Activated CD4-positive, alpha-beta T cell treated with anti-CD3 and anti-CD28 coated beads, Interleukin-2, amount 50 U/mL, for 4 hours (primary cell): ENCODE measurements around the gene YAP1.

Experiments used
- DNase-seq, 2 experiments: peaks; one replicate each; pipeline ENCODE4 v3.0.0-alpha.2; 2020

The YAP1 gene

GRCh38 chr11:102117472-102118113 lies 7.3 kb downstream of the YAP1 start:
- no peak for DNase-seq

GRCh38 chr11:102118937-102119336 lies 8.7 kb downstream of the YAP1 start:
- no peak for DNase-seq

GRCh38 chr11:102119997-102120396 lies 9.8 kb downstream of the YAP1 start:
- no peak for DNase-seq

DNA sequence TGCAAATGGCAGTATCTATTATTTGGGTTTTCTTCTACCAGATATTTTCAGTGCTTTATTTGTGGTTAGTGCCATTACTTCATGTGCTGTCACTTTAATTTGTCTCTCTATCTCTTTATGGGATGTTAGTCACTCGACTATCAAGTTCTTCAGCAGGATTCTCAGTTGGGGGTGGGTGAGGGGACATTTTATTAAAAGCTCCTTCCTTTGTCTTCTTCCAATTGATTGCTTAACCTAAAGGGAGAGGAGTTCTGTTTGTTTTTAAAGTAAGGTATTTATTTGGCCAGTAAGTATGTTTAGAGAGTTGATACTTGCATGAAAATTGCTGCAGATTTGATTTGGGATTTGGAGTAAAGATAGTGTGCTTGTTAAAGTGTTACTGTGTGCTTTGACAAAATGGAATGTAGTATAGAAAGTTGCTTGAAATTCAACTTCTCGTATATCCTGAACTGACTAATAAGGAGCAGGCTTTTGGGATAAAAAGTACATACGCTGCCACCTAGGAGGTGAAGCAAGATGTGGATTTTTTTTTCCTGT lies 10.3 kb downstream of the YAP1 start:
- no peak for DNase-seq

GRCh38 chr11:102121329-102121728 lies 11.1 kb downstream of the YAP1 start:
- no peak for DNase-seq

DNA sequence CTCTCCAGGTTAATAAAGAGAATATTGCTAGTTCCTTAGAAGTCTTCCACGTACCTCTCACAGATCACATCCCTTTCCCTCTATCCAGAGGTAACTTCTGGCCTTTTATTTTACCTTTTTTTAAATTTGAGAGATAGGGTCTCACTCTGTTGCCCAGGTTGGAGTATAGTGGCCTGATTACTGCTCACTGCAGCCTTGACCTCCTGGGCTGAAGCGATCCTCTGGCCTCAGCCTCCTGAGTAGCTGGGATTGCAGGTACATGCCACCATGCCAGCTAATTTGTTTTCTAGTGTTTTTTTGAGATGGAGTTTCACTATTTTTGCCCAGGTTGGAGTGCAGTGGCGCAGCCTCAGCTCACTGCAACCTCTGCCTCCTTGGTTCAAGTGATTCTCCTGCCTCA lies 24.4 kb downstream of the YAP1 start:
- no peak for DNase-seq

GRCh38 chr11:102135256-102135655 lies 25.0 kb downstream of the YAP1 start:
- no peak for DNase-seq

DNA sequence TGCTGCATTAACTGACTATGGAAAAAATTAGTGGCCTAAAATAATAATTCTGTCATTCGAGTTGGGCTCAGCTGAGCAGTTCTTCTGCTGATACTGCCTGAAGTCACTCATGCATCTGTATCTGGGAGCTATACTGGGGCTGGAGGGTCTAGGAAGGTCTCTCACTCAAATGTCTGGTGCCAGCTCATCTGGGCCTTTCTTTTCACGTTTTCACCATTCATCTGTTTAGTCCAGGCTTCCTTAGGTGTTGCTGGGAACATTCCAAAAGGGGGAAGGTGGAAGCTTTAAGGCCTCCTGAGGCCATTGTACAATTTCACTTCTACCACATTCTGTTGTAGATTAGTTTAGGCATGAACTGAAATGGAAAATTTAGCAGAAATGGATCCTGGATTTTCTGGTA lies 28.0 kb downstream of the YAP1 start:
- no peak for DNase-seq

DNA sequence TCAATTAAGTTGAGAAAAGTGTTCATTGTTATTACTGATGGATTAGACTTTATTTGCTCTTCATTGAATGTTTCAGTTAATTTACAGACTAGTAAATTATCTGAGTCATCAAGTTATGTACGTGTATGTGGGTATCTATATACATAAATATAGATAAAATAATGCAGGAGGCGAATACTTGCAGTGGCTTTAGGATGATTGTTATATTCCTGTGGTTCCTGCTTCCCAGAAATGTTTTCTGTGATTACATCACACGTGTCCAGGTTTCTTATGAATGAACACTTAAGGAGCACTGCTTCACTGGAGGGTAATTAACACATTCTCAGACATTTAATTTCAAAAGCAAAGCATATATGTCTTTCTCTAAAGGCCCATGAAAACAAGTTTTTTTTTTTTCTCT lies 28.4 kb downstream of the YAP1 start:
- DNase-seq: no peak

- no peak for DNase-seq
Measured at GRCh38 chr11:102139081-102139498, 28.8 kb downstream of the YAP1 start.

DNA sequence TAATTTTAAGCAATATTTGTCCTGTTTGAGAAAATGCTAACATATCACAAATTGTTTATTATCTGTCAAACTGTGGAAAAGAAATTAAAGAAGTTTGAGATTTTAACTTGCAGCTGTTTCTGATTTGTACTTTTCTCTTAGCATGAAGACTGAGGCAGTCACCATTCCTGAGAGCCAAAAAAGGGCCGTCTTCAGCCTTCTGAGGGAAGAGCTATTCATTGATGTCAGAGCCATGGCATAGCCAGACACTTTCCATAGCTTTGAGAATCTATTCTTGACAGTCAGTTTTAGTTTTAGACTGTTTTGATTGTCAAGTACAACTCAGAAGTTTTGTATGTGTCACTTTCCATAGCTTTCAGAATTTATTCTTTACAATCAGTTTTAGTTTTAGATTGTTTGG lies 32.1 kb downstream of the YAP1 start:
- no peak for DNase-seq

DNA sequence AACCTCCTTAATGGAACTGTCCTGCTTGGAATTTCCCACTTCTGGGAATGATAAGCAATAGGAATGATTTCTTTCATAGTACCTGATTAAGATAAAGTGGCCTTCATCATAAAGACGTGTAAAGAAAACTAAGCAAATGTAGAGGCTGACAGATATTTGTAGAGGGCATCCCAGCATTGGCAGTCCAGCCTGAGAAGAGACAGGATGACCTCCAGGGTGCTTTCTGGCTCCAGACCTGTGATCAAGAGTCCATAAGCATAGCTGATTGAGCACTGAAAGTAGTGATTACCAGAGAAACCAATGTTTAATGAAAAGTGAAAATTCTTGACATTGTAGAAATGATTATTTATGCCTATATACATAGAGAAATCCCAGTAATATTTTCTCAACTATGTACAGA lies 33.6 kb downstream of the YAP1 start:
- no peak for DNase-seq

DNA sequence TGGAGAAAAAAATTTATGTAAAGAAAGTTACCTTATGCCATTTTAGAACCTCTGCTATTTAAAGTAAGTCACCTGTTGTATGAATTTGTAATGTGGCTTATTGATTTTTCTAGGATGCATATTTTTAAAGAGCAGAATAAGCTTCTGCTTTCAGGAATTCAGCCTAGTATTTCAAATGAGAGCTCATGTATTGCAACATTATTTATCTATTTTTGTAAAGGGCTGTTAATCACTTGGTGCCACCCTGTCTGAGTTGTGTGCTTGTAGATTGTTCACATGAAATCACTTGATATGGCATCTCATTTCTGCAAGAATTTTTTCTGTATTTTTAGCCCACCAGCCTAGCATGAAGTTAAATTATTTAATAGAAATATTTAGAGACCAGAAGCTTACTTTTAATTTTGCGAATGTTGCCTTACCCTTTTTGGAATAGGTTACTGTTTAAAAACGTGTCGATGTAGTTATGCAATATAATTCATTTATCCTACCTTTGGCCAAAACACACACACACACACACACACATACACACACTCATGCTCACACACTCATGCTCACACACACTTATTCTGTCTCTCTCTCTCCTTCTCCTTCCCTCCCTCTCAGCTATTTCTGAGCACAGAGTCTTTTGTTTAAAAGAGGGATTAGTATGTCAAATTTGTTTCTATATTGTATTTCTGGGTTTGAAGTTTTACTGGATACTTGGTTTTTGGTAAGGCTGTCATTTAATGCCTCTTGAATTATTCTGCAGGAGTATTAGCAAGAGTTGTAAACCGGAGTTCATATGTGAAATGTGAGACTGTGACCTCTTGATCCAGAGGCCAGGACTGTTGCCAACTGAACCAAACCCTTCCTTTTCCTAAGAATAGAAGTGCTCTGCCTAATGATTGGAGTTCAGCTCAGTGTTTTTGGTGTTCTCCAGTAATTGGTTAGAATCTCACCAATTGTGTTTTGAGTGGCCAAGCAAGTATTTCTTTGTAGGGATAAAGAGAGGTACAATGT lies 34.4 kb downstream of the YAP1 start:
- no peak for DNase-seq

GRCh38 chr11:102147015-102147414 lies 36.8 kb downstream of the YAP1 start:
- no peak for DNase-seq

GRCh38 chr11:102147632-102148031 lies 37.4 kb downstream of the YAP1 start:
- no peak for DNase-seq

DNA sequence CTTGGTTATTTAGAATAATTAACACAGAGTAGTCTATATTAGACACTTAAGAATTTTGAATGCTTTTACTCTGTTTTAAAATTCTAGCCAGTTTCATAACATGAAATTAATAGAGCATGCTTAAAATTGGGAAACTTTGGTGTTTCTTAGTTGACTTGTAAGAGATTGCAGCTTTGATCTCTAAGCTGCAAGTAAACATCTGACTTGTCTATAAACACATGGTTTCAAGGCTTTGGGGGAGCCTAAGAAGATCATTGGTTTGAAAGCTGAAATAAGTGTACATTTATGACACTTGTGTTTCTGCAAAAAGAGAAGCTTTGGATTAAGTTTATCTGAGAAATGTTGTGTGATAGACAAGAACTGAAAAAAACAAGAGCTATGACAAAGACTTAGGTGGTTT lies 37.8 kb downstream of the YAP1 start:
- DNase-seq: no peak

DNA sequence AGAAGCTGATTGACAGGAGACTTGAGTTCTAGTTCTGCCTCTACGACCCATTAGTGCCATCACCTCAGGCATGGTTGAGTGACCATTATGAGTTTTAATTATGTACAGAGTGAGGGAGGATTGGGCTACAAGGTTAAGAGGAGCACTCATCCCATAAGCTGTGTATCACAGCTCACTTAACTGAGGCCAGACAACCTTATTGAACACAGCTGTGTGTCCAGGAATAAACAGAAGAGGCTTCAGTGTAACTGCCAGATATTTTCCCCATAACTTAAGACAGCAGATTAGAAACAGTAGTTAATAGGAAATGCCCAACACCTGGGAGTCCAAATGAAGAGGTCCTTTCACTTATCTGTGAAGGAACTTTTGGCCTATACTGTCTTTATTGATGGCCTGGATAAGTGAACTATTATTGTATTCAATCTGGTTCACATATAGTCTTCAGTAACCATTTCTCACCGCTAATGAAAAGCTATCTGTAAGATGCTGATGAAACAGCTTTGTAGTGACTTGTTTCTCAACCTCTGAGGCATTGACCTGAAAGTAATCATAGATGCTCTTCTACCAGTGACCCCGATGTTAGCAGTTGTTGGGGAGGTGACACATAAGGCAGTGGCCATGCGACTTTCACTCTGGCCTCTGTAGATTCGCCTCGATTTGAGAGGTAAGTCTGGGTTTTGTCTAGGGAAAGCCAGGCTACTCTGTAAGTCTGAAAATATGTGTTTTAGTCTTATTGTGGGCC lies 41.7 kb downstream of the YAP1 start:
- no peak for DNase-seq

DNA sequence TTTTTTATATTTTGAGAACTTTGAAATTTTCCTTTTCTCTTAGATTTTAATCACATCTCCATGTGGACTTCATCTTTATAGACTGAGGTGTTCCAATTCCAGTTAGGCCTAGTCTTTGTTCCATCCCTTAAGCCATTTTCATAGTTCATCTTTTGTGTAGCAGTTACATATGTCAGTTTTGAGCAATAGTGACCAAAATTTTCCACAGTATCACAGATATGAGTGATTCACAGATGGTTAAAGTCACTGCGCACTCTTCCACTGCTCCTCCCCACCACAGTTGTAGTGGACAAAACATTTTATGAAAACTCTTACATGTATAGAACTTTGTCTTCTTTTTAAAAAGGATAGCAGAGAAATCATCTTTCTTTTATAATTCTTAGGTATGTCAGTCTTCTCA lies 42.8 kb downstream of the YAP1 start:
- DNase-seq: no peak

GRCh38 chr11:102154806-102155205 lies 44.6 kb downstream of the YAP1 start:
- DNase-seq: no peak

DNA sequence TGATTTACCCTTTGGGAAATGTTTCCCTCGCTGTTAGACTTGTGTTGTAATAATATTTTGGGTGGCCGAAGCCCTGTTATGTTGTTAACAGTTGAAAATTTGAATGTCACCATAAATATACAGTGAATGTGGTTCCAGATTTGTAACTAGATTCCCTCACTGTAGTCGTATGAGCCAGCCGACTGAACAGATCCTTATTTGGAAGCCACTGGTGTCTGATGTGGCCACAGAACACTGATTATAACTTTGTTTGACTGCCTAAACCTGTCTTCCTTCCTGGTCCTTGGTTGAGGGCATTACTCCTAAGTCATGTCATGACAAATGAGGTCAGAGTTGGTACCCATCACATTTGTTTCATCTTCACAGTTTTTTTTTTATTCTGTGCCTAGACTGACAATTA lies 45.4 kb downstream of the YAP1 start:
- no peak for DNase-seq

GRCh38 chr11:102157219-102157618 lies 47.0 kb downstream of the YAP1 start:
- no peak for DNase-seq

DNA sequence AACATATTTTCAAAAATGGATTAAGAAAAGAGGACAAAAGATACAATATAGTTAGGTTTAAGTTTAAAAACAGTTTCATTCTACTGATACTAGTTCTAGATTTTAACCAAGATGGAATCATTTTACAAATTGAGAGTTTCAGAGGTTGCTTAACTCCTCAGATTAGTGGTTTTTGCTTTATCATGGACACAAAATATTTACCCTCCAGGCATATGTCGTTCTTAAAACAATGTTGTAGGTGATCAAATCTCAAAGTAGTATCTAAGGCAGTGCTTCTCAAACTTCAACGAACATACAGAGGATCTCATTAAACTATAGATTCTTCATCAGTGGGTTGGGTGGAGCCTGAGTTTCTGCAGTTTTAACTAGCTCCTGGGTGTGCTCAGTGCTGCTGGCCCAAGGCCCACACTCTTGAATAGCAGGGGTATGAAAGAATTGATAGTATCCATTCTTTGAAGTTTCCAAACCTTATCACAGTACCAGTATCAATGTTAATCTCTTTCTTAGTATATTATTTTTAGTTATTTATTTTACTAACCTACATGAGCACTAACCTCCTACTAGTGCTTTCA lies 48.0 kb downstream of the YAP1 start:
- no peak for DNase-seq

DNA sequence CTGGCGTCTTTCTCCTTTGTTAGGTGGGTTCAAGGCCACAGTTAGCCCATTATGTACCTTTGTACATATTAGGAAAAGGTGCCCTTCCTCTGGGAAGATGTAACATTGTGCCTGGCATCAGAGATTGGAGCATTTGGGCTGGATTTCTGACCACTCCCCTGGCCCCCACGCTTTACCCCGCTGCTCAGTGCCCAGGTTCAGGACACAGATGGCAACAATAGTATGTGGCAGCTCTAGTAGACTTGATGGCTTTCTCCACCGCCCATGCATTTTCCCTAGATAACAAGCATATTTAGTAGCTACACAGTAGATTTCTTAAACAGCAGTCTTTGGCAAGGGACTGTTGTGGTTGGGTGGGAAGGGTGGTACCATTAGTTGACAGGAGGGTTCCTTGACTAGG lies 53.1 kb downstream of the YAP1 start:
- DNase-seq: no peak
